ENCODE results near the gene DRG1.

DNA sequence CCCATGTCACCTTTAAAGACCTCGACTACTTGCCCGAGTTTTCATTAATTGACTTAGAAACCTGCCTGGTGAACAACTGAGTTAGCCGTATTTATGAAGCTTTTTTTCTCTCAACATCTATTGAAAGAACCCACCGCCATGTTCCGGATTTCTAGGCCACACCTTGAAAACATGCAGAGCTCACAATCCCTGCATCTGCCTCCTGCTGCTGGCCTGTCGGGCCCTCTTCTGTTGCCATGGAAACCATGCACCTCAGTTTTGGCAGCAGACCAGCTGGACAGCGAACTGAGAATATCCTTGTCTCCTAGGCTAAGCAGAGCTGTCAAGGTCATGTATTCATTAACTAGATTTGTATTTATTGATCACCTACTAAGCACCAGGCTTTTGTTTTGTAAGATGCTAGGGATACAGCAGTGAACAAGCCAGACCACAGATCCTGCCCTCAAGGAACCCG is 49.0 kb upstream of the DRG1 start:
- TF ChIP-seq, protein P1, sequence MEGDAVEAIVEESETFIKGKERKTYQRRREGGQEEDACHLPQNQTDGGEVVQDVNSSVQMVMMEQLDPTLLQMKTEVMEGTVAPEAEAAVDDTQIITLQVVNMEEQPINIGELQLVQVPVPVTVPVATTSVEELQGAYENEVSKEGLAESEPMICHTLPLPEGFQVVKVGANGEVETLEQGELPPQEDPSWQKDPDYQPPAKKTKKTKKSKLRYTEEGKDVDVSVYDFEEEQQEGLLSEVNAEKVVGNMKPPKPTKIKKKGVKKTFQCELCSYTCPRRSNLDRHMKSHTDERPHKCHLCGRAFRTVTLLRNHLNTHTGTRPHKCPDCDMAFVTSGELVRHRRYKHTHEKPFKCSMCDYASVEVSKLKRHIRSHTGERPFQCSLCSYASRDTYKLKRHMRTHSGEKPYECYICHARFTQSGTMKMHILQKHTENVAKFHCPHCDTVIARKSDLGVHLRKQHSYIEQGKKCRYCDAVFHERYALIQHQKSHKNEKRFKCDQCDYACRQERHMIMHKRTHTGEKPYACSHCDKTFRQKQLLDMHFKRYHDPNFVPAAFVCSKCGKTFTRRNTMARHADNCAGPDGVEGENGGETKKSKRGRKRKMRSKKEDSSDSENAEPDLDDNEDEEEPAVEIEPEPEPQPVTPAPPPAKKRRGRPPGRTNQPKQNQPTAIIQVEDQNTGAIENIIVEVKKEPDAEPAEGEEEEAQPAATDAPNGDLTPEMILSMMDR (IDR thresholded peaks at IDR 0.05): no peak
- no peak for TF ChIP-seq POLR2A (IDR thresholded peaks at IDR 0.05)
- no peak for TF ChIP-seq POLR2AphosphoS5 (IDR thresholded peaks at IDR 0.05)
